ENCODE measurements around the gene TCF7L1.
A peak's percentile ranks its signal among the peaks of the same experiment; 100 is the strongest.

TCF7L1 gene

GRCh38 chr2:85269959-85270358, 136.8 kb downstream of the TCF7L1 start:
- TF ChIP-seq ZBTB7A (IDR thresholded peaks at IDR 0.05; ENCODE audit: low read depth) (no peak), REST (IDR thresholded peaks at IDR 0.05; ENCODE audit: low read depth) (no peak), NFIC (IDR thresholded peaks at IDR 0.05) (no peak), RAD21 (IDR thresholded peaks at IDR 0.05; ENCODE audit: low read depth) (no peak), USF1 (IDR thresholded peaks at IDR 0.05) (no peak), TCF12 (IDR thresholded peaks at IDR 0.05; ENCODE audit: low read depth) (no peak), MAX (IDR thresholded peaks at IDR 0.05) (no peak), CREB1 (IDR thresholded peaks at IDR 0.05; ENCODE audit: low read depth) (no peak), TAF1 (IDR thresholded peaks at IDR 0.05; ENCODE audit: low read depth) (no peak), CEBPB (IDR thresholded peaks at IDR 0.05) (no peak), EGR1 (IDR thresholded peaks at IDR 0.05) (no peak), FOXM1 (IDR thresholded peaks at IDR 0.05; ENCODE audit: borderline replicate concordance, low read depth) (no peak), TEAD4 (IDR thresholded peaks at IDR 0.05) (no peak)

GRCh38 chr2:85272357-85272756, 139.2 kb downstream of the TCF7L1 start:
- TF ChIP-seq TAF1 (IDR thresholded peaks at IDR 0.05; ENCODE audit: low read depth) = no peak
- no peak for TF ChIP-seq FOXM1 (IDR thresholded peaks at IDR 0.05; ENCODE audit: borderline replicate concordance, low read depth)
- no peak for TF ChIP-seq ZBTB7A (IDR thresholded peaks at IDR 0.05; ENCODE audit: low read depth)
- no peak for TF ChIP-seq USF1 (IDR thresholded peaks at IDR 0.05)
- no peak for TF ChIP-seq CEBPB (IDR thresholded peaks at IDR 0.05)
- no peak for TF ChIP-seq REST (IDR thresholded peaks at IDR 0.05; ENCODE audit: low read depth)
- no peak for TF ChIP-seq CREB1 (IDR thresholded peaks at IDR 0.05; ENCODE audit: low read depth)
- no peak for TF ChIP-seq EGR1 (IDR thresholded peaks at IDR 0.05)
- TF ChIP-seq TCF12 (IDR thresholded peaks at IDR 0.05; ENCODE audit: low read depth) = no peak
- TF ChIP-seq MAX (IDR thresholded peaks at IDR 0.05) = no peak
- no peak for TF ChIP-seq NFIC (IDR thresholded peaks at IDR 0.05)
- TF ChIP-seq EP300 (IDR thresholded peaks at IDR 0.05; ENCODE audit: borderline replicate concordance) = no peak
- TF ChIP-seq YY1 (IDR thresholded peaks at IDR 0.05; ENCODE audit: low read depth) = no peak

GRCh38 chr2:85273738-85274731, 140.8 kb downstream of the TCF7L1 start:
- TF ChIP-seq TEAD4 (IDR thresholded peaks at IDR 0.05) (no peak), YY1 (IDR thresholded peaks at IDR 0.05; ENCODE audit: low read depth) (no peak), TAF1 (IDR thresholded peaks at IDR 0.05; ENCODE audit: low read depth) (no peak), CREB1 (IDR thresholded peaks at IDR 0.05; ENCODE audit: low read depth) (no peak), RAD21 (IDR thresholded peaks at IDR 0.05; ENCODE audit: low read depth) (no peak), ZBTB7A (IDR thresholded peaks at IDR 0.05; ENCODE audit: low read depth) (no peak), EP300 (IDR thresholded peaks at IDR 0.05; ENCODE audit: borderline replicate concordance) (no peak), NFIC (IDR thresholded peaks at IDR 0.05) (peak; percentile 82)

GRCh38 chr2:85275984-85276540, 142.9 kb downstream of the TCF7L1 start:
- TF ChIP-seq TEAD4 (IDR thresholded peaks at IDR 0.05) = no peak
- no peak for TF ChIP-seq REST (IDR thresholded peaks at IDR 0.05; ENCODE audit: low read depth)
- TF ChIP-seq YY1 (IDR thresholded peaks at IDR 0.05; ENCODE audit: low read depth) = no peak
- no peak for TF ChIP-seq TAF1 (IDR thresholded peaks at IDR 0.05; ENCODE audit: low read depth)
- no peak for TF ChIP-seq MAX (IDR thresholded peaks at IDR 0.05)
- TF ChIP-seq TCF12 (IDR thresholded peaks at IDR 0.05; ENCODE audit: low read depth) = no peak
- TF ChIP-seq FOXM1 (IDR thresholded peaks at IDR 0.05; ENCODE audit: borderline replicate concordance, low read depth) = no peak
- no peak for TF ChIP-seq CREB1 (IDR thresholded peaks at IDR 0.05; ENCODE audit: low read depth)
- no peak for TF ChIP-seq EP300 (IDR thresholded peaks at IDR 0.05; ENCODE audit: borderline replicate concordance)
- no peak for TF ChIP-seq CEBPB (IDR thresholded peaks at IDR 0.05)
- TF ChIP-seq NFIC (IDR thresholded peaks at IDR 0.05) = no peak
- TF ChIP-seq USF1 (IDR thresholded peaks at IDR 0.05) = no peak
- TF ChIP-seq ZBTB7A (IDR thresholded peaks at IDR 0.05; ENCODE audit: low read depth) = no peak
- no peak for TF ChIP-seq RAD21 (IDR thresholded peaks at IDR 0.05; ENCODE audit: low read depth)
